Duodenal mucosa (tissue), 2 donors: ENCODE results near the gene ABI3BP.

Source experiments
- H3K27ac ChIP-seq: one replicate; pipeline ENCODE4 v1.7.0; 2013; ENCODE audit warnings: low read depth, low read length
- H3K27me3 ChIP-seq, 2 donors: one replicate each; pipeline ENCODE4 v1.7.0; 2013; ENCODE audit warnings: low read length in 2 of 2, control low read depth in 1 of 2; ENCODE audit not compliant: insufficient read depth in 2 of 2, control insufficient read depth in 1 of 2
- H3K36me3 ChIP-seq, 2 donors: one replicate each; pipeline ENCODE4 v1.7.0; 2013; ENCODE audit warnings: low read length in 2 of 2, control low read depth in 1 of 2; ENCODE audit not compliant: insufficient read depth in 2 of 2, control insufficient read depth in 1 of 2
- H3K4me1 ChIP-seq, 2 donors: one replicate each; pipeline ENCODE4 v1.7.0; 2013; ENCODE audit warnings: low read length in 2 of 2, control low read depth in 1 of 2; ENCODE audit not compliant: insufficient read depth in 2 of 2, control insufficient read depth in 1 of 2
- H3K4me3 ChIP-seq, 2 donors: one replicate each; pipeline ENCODE4 v1.7.0; 2013; ENCODE audit warnings: low read length in 2 of 2, low read depth in 1 of 2
- H3K9ac ChIP-seq, 2 donors: one replicate each; pipeline ENCODE4 v1.7.0; 2013; ENCODE audit warnings: low read length in 2 of 2, low read depth in 1 of 2
- H3K9me3 ChIP-seq, 2 donors: one replicate each; pipeline ENCODE4 v1.7.0; 2013; ENCODE audit warnings: low read length in 2 of 2, control low read depth in 1 of 2; ENCODE audit not compliant: control insufficient read depth in 1 of 2

Gene ABI3BP

GRCh38 chr3:100879195-100879810 lies 113.9 kb downstream of the ABI3BP start:
- Histone ChIP-seq H3K27ac (no peak overlapping the region), H3K27me3 (no peaks in the 10 kb centered on the region)

DNA sequence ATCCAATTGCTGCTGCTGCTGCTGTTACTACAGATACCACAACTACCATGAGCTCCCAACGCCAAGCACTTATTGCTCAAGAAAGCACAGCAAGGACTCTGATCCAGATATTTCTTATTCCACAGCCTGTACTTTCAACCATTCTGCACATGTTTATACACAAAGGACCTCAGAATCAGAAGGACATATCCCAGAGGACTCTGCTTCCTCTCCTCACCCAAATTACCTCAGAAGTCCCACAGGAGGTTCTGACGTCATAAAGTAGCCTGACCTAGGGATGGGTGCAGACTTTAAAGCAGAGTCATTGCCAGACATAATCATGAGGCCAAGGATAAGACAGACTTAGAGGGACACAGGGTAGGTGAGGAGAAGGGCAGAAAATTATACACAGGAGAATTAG lies 115.9 kb downstream of the ABI3BP start:
- Histone ChIP-seq H3K36me3 (no peaks in the 10 kb centered on the region), H3K27me3 (no peaks in the 10 kb centered on the region), H3K27ac (no peak overlapping the region), H3K9ac (no peak overlapping the region), H3K9me3 (no peaks in the 10 kb centered on the region), H3K4me3 (no peak overlapping the region), H3K4me1 (peaks cover 0 to 6% of the 10 kb centered on the region in 2 donors)

More at GRCh38 chr3:100879195-100879810, 113.9 kb downstream of the ABI3BP start:
- Histone ChIP-seq H3K4me1 (peaks cover 0 to 6% of the 10 kb centered on the region in 2 donors), H3K9me3 (no peaks in the 10 kb centered on the region), H3K9ac (no peak overlapping the region), H3K4me3 (no peak overlapping the region), H3K36me3 (no peaks in the 10 kb centered on the region)

DNA sequence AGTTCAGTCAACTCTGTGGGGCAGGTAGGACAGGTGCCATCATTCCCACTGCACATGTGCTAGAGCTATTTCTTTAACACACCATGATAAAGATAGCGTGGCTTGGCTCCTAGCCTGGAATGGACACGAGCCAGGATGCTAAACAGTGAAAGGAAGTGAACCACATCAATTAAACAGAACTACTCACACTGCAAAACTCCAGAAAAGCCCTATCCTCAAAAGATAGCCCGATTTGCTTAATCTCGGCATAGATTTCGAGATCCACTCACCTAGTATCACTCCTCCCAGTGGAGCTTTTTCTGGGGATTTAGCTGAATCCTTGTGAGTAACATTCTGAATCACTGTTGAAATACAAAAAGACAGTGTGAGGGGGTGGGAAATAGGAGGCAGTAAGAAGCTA lies 118.0 kb downstream of the ABI3BP start:
- H3K9me3 ChIP-seq = no peaks in the 10 kb centered on the region
- no peak overlapping the region for H3K9ac ChIP-seq
- peaks cover 0 to 6% of the 10 kb centered on the region in 2 donors for H3K4me1 ChIP-seq
- no peaks in the 10 kb centered on the region for H3K27me3 ChIP-seq
- H3K36me3 ChIP-seq = no peaks in the 10 kb centered on the region
- no peak overlapping the region for H3K4me3 ChIP-seq
- no peak overlapping the region for H3K27ac ChIP-seq

DNA sequence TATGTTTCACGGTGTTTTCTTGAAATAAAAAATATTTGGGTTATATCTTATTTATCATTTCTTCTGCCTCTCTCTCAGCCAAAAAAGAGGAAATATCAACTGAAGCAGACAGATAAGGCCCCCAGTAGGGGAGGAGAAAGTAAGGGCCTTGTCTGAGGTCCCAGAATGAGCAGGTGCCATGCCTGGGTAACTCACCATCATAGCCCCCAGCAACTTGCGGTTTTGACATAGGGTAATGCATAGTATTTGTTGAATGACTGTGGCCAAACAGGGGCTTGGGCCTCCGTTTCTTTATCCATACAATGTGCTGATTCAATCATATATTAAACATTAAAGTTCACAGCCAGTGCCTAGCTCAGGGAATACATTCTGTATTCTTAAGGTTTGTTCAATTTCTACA lies 119.6 kb downstream of the ABI3BP start:
- Histone ChIP-seq H3K27me3 (no peaks in the 10 kb centered on the region), H3K9me3 (no peaks in the 10 kb centered on the region), H3K4me1 (peaks cover 0 to 6% of the 10 kb centered on the region in 2 donors), H3K27ac (no peak overlapping the region), H3K9ac (no peak overlapping the region), H3K4me3 (no peak overlapping the region), H3K36me3 (no peaks in the 10 kb centered on the region)

- Histone ChIP-seq H3K4me3 (no peak overlapping the region), H3K27ac (no peak overlapping the region), H3K4me1 (peaks cover 0 to 6% of the 10 kb centered on the region in 2 donors), H3K9ac (no peak overlapping the region), H3K27me3 (no peaks in the 10 kb centered on the region), H3K9me3 (no peaks in the 10 kb centered on the region), H3K36me3 (no peaks in the 10 kb centered on the region)
Measured at GRCh38 chr3:100871306-100871705, 121.9 kb downstream of the ABI3BP start.

DNA sequence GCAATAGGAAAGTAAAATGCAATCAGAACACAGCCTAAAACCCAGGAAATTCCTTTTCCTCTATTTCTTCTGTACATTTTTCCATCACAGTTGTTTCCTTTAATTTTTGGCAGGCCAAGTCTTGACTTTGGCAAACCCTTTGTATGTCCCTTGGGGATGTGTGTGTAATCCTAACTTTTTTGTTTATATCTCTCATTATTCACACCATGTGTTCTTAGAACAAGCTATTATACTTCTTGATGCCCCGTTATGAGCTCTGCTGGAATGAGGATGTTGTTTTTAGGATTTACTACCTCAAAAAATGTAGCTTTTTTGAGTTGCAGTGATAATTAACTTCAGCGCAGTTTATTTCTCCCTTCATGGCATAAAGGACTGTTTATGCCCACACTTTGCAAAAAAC lies 123.4 kb downstream of the ABI3BP start:
- Histone ChIP-seq H3K27me3 (no peaks in the 10 kb centered on the region), H3K36me3 (no peaks in the 10 kb centered on the region), H3K9ac (no peak overlapping the region), H3K4me1 (no peaks in the 10 kb centered on the region), H3K9me3 (no peaks in the 10 kb centered on the region), H3K4me3 (no peak overlapping the region), H3K27ac (no peak overlapping the region)

- no peaks in the 10 kb centered on the region for H3K36me3 ChIP-seq
- H3K27ac ChIP-seq = no peak overlapping the region
Measured at GRCh38 chr3:100868894-100869293, 124.3 kb downstream of the ABI3BP start.

GRCh38 chr3:100868096-100868495 lies 125.1 kb downstream of the ABI3BP start:
- Histone ChIP-seq H3K9ac (no peak overlapping the region), H3K4me1 (no peaks in the 10 kb centered on the region), H3K27ac (no peak overlapping the region), H3K9me3 (no peaks in the 10 kb centered on the region), H3K27me3 (no peaks in the 10 kb centered on the region), H3K4me3 (no peak overlapping the region), H3K36me3 (no peaks in the 10 kb centered on the region)

More at GRCh38 chr3:100868894-100869293, 124.3 kb downstream of the ABI3BP start:
- no peaks in the 10 kb centered on the region for H3K9me3 ChIP-seq
- H3K27me3 ChIP-seq = no peaks in the 10 kb centered on the region
- no peaks in the 10 kb centered on the region for H3K4me1 ChIP-seq
- H3K4me3 ChIP-seq = no peak overlapping the region
- H3K9ac ChIP-seq = no peak overlapping the region

GRCh38 chr3:100865442-100865841 lies 127.8 kb downstream of the ABI3BP start:
- Histone ChIP-seq H3K36me3 (no peaks in the 10 kb centered on the region), H3K4me3 (no peak overlapping the region), H3K27me3 (no peaks in the 10 kb centered on the region), H3K4me1 (no peaks in the 10 kb centered on the region), H3K9ac (no peak overlapping the region), H3K9me3 (no peaks in the 10 kb centered on the region), H3K27ac (no peak overlapping the region)

DNA sequence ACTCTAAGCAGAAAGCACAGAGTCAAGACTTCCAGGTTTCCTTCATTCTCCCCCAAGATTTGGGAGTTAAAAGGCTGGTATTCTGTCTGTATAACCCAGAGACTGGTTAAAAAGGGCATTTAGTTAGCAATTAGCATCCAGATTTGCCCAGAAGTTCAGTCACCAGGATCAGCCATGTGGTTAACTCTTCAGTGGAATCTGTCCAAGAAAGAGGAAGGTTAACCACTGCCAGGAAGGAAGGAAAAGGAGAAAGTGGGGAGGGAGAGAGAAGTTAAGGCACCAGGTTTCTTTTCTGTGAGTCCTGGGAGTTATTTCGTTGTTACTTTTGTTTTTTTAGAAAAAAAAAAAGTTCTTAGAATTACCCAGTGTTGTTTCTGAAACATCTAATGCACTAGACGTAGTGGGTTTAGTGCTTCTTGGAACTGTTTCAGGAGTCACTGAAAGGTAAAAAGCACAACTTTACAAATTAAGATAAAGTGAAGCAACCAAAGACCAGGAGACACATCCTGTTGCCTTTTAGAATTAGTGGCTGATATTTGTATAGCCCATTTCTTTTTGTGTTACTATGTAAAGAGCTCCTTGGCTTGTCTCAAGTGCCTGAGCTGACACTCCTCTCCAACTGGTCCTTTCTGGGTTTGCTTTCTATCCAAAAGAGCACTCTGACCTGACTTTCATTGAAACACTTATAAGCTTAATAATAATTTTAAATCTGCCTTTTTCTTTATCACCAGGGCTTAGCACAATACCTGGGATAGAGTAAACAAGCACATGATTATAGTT lies 128.6 kb downstream of the ABI3BP start:
- Histone ChIP-seq H3K27me3 (no peaks in the 10 kb centered on the region), H3K27ac (no peak overlapping the region), H3K9me3 (no peaks in the 10 kb centered on the region), H3K9ac (no peak overlapping the region), H3K4me1 (no peaks in the 10 kb centered on the region), H3K36me3 (no peaks in the 10 kb centered on the region), H3K4me3 (no peak overlapping the region)
